PC-9 (cell line): ENCODE data around the gene SLX4IP. TPM values are rescaled to one million over a fixed set of nuclear protein-coding genes. Genes with fewer than 3 reads are reported as not detected.

Experiments used
- BruUV-seq: library from RNA; stranded (reverse); fragments of 400-500 nt; replicated peaks from 2 replicates; lab custom pipeline; 2021; lab: Mats Ljungman, UMichigan
- CTCF ChIA-PET: fragments of 300-600 bp; sonication (Branson Sonifier 250); formaldehyde crosslinking; loops from one replicate; lab custom pipeline; 2022; ENCODE audit warnings: antibody characterized with exemption; lab: Charles Lee
- POLR2A ChIA-PET: fragments of 300-600 bp; sonication (Branson Sonifier 250); formaldehyde crosslinking; loops from one replicate; lab custom pipeline; 2022; ENCODE audit warnings: antibody characterized with exemption; ENCODE audit not compliant: unreplicated experiment; lab: Charles Lee
- DNase-seq, 2 experiments: peaks; one replicate each; pipeline versions ENCODE4 v3.0.0 to v3.0.0-alpha.2; 2015 to 2022; ENCODE audit warnings: mixed read lengths in 1 of 2
- H2AFZ ChIP-seq: fragments of 200-600 bp; sonication (generic); 2 replicates; pipeline ENCODE4 v1.8.1; 2017; ENCODE audit warnings: antibody characterized with exemption
- H3F3A ChIP-seq: fragments of 200-600 bp; sonication (generic); 2 replicates; pipeline ENCODE4 v1.8.1; 2017; ENCODE audit warnings: antibody characterized with exemption, mild to moderate bottlenecking, low read depth; ENCODE audit not compliant: insufficient read depth
- H3K27ac ChIP-seq: fragments of 200-600 bp; sonication (generic); 2 replicates; pipeline ENCODE4 v1.6.1; 2016; ENCODE audit warnings: mixed run types
- H3K27me3 ChIP-seq: fragments of 200-600 bp; sonication (generic); 2 replicates; pipeline ENCODE4 v1.6.1; 2016; ENCODE audit warnings: low read depth, mixed run types; ENCODE audit not compliant: insufficient read depth
- H3K36me3 ChIP-seq: fragments of 200-600 bp; sonication (generic); 2 replicates; pipeline ENCODE4 v1.6.1; 2016; ENCODE audit warnings: low read depth, mixed run types
- H3K4me1 ChIP-seq: fragments of 200-600 bp; sonication (generic); replicated peaks from 2 replicates; pipeline ENCODE4 v1.6.1; 2016; ENCODE audit warnings: mixed run types; ENCODE audit not compliant: insufficient read depth
- H3K4me2 ChIP-seq: fragments of 200-600 bp; sonication (generic); 2 replicates; pipeline ENCODE4 v1.6.1; 2017; ENCODE audit warnings: mixed run types
- H3K4me3 ChIP-seq: fragments of 200-600 bp; sonication (generic); 2 replicates; pipeline ENCODE4 v1.6.1; 2016; ENCODE audit warnings: mixed run types
- H3K79me2 ChIP-seq: fragments of 200-600 bp; sonication (generic); 2 replicates; pipeline ENCODE4 v1.6.1; 2017; ENCODE audit warnings: low read depth, mixed run types
- H3K9me2 ChIP-seq: fragments of 200-600 bp; sonication (generic); 2 replicates; pipeline ENCODE4 v1.8.1; 2017; ENCODE audit warnings: mild to moderate bottlenecking; ENCODE audit not compliant: insufficient read depth
- H3K9me3 ChIP-seq: fragments of 200-600 bp; sonication (generic); 2 replicates; pipeline ENCODE4 v1.8.1; 2016; ENCODE audit warnings: low read depth; ENCODE audit not compliant: insufficient read depth
- H4K20me1 ChIP-seq: fragments of 200-600 bp; sonication (generic); 2 replicates; pipeline ENCODE4 v1.8.1; 2017; ENCODE audit not compliant: insufficient read depth
- EZH2 ChIP-seq: fragments of 200-600 bp; sonication (generic); IDR thresholded peaks from 2 replicates; pipeline ENCODE4 v1.8.0; 2017; ENCODE audit warnings: antibody characterized with exemption, low read depth
- intact Hi-C: fragments of 100-400 bp; cut with micrococcal nuclease; formaldehyde crosslinking; loops from one replicate; pipeline ENCODE4 v1.10.0; 2022; ENCODE audit not compliant: unreplicated experiment
- total RNA-seq: library from RNA; stranded (reverse); gene quantifications from 2 replicates; pipeline ENCODE4 v1.2.3, GENCODE V29; 2021
- TF ChIP-seq, protein P1 (sequence below): fragments of 200-600 bp; sonication (generic); conservative IDR thresholded peaks from 2 replicates; pipeline ENCODE4 v1.6.1; 2017; ENCODE audit warnings: mixed run types, antibody characterized with exemption, mild to moderate bottlenecking, moderate library complexity

The SLX4IP gene
- total RNA-seq, 1 experiment from 2014 or later, result 13.4 TPM

DNA sequence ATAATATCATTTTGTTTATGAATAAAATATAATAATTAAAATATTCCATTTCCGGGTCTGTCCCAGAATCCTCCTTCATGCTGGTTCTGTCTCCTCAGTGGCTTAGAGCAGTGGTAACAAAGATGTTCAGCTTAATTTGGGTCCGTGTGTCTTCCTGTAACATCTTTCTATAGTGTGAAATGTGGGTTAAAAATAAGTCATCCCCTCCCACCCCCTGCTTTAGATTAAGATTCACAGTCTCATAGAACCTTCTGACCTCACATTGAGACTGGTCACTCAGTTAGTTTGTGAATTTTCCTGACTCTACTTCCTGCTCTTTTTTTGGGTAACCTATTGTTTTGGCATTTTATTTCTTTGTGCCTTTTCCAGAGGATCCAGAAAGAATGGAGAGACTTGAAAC, 55.2 kb downstream of the SLX4IP start:
- Histone ChIP-seq H2AFZ (no peak overlapping the region), H3K9me2 (no peaks in the 10 kb centered on the region; the same call in 1 of the 2 replicates), H3K4me2 (no peak overlapping the region), H3K27ac (no peak overlapping the region), H3K27me3 (no peaks in the 10 kb centered on the region), H3F3A (0 out of 2 replicates have a peak, but pooled peaks cover 3% of the 10 kb centered on the region), H3K4me1 (no peaks in the 10 kb centered on the region), H3K79me2 (no peaks in the 10 kb centered on the region), H3K36me3 (no peaks in the 10 kb centered on the region), H3K4me3 (no peak overlapping the region), H4K20me1 (no peaks in the 10 kb centered on the region), H3K9me3 (peaks cover 4% of the 10 kb centered on the region; the same call in 1 of the 2 replicates)
- no peak for TF ChIP-seq EZH2
- TF ChIP-seq, protein P1, sequence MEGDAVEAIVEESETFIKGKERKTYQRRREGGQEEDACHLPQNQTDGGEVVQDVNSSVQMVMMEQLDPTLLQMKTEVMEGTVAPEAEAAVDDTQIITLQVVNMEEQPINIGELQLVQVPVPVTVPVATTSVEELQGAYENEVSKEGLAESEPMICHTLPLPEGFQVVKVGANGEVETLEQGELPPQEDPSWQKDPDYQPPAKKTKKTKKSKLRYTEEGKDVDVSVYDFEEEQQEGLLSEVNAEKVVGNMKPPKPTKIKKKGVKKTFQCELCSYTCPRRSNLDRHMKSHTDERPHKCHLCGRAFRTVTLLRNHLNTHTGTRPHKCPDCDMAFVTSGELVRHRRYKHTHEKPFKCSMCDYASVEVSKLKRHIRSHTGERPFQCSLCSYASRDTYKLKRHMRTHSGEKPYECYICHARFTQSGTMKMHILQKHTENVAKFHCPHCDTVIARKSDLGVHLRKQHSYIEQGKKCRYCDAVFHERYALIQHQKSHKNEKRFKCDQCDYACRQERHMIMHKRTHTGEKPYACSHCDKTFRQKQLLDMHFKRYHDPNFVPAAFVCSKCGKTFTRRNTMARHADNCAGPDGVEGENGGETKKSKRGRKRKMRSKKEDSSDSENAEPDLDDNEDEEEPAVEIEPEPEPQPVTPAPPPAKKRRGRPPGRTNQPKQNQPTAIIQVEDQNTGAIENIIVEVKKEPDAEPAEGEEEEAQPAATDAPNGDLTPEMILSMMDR, result no peak
- CTCF ChIA-PET, result no interaction called here
- DNase-seq, result no peak
- no TSS peak for BruUV-seq
- intact Hi-C loops, result no loop called here
- POLR2A ChIA-PET, result no interaction called here

DNA sequence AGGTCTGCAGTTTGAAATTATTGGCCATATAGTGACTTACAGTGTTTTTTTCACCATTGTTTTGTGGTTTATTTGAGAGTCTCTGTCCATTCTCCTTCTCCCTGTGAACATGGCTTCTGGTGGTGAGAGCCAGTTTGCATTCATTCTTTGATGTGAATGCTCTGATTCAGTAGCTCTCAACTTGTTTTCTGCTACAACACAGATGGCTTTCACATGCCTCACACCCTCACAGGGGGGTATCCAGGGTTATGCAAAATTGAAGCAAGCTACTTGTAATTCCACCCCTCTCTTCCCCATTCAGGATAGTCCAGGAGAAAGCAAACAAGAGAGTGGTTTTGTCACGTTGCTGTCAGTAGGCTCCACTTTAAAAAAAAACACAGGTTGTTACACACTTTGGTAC, 55.6 kb downstream of the SLX4IP start:
- Histone ChIP-seq H3F3A (0 out of 2 replicates have a peak, but pooled peaks cover 3% of the 10 kb centered on the region), H3K4me3 (no peak overlapping the region), H3K36me3 (no peaks in the 10 kb centered on the region), H2AFZ (no peak overlapping the region), H3K4me2 (no peak overlapping the region), H3K27ac (no peak overlapping the region), H4K20me1 (no peaks in the 10 kb centered on the region), H3K4me1 (no peaks in the 10 kb centered on the region), H3K79me2 (no peaks in the 10 kb centered on the region), H3K9me3 (peaks cover 4% of the 10 kb centered on the region; the same call in 1 of the 2 replicates), H3K27me3 (no peaks in the 10 kb centered on the region), H3K9me2 (no peaks in the 10 kb centered on the region; the same call in 1 of the 2 replicates)
- BruUV-seq, result no TSS peak
- no peak for DNase-seq
- POLR2A ChIA-PET, result no interaction called here
- intact Hi-C loops, result no loop called here
- CTCF ChIA-PET, result no interaction called here
- TF ChIP-seq, protein P1, result no peak
- no peak for TF ChIP-seq EZH2

DNA sequence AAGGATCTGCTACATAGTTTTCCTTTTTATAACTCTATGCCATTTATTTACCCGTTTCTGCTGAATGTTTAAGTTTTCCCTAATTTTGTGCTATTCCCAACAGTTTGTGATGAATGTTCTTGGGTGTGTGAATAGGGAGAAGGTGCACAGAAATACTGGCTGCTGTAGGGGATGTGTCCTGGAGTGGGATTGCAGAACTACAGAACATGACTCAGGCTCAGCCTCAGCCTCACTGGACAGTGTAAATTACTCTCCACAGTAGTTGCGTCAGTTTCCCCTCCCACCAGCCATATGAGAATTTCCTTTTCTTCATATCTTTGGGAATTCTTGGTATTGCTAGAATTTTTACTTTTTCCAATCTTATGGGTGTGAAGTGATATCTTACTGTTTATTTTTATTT, 57.0 kb downstream of the SLX4IP start:
- Histone ChIP-seq H3K4me1 (no peaks in the 10 kb centered on the region), H3K9me2 (no peaks in the 10 kb centered on the region; the same call in 1 of the 2 replicates), H3K4me2 (no peak overlapping the region), H2AFZ (no peak overlapping the region), H3K4me3 (no peak overlapping the region), H3K36me3 (no peaks in the 10 kb centered on the region), H4K20me1 (no peaks in the 10 kb centered on the region), H3K79me2 (no peaks in the 10 kb centered on the region), H3K9me3 (peaks cover 4% of the 10 kb centered on the region; the same call in 1 of the 2 replicates), H3K27me3 (no peaks in the 10 kb centered on the region), H3F3A (0 out of 2 replicates have a peak, but pooled peaks cover 3% of the 10 kb centered on the region), H3K27ac (no peak overlapping the region)
- intact Hi-C loops, result no loop called here
- BruUV-seq, result no TSS peak
- TF ChIP-seq, protein P1, result no peak
- TF ChIP-seq EZH2, result no peak
- ChIA-PET POLR2A (no interaction called here), CTCF (no interaction called here)
- DNase-seq, result no peak
